Hepatocyte (in vitro differentiated cells): ENCODE results near the gene CALR. TPM values are rescaled to one million over a fixed set of nuclear protein-coding genes. Genes with fewer than 3 reads are reported as not detected.
"Not testable (repeated sequence)": the region's sequence is repeated elsewhere in the genome, so short reads cannot be mapped to it uniquely, and the experiment has no call there.

Experiments
- DNase-seq: peaks from one replicate; pipeline ENCODE4 v3.0.0-alpha.2; 2016; ENCODE audit warnings: low spot score
- H2AFZ ChIP-seq: fragments of 200-600 bp; sonication (generic); 2 replicates; pipeline ENCODE4 v1.6.0; 2016; ENCODE audit warnings: antibody characterized with exemption, mild to moderate bottlenecking
- H3K27ac ChIP-seq: fragments of 200-600 bp; sonication (generic); 2 replicates; pipeline ENCODE4 v1.5.1; 2016; ENCODE audit warnings: mild to moderate bottlenecking
- H3K27me3 ChIP-seq: fragments of 200-600 bp; sonication (generic); 2 replicates; pipeline ENCODE4 v1.6.1; 2016
- H3K36me3 ChIP-seq: fragments of 200-600 bp; sonication (generic); replicated peaks from 2 replicates; pipeline ENCODE4 v1.5.1; 2016; ENCODE audit warnings: low read depth; ENCODE audit not compliant: insufficient read depth
- H3K4me1 ChIP-seq: fragments of 200-600 bp; sonication (generic); 2 replicates; pipeline ENCODE4 v1.5.1; 2016; ENCODE audit warnings: mild to moderate bottlenecking, moderate library complexity; ENCODE audit not compliant: insufficient read depth
- H3K4me2 ChIP-seq: fragments of 200-600 bp; sonication (generic); 2 replicates; pipeline ENCODE4 v1.6.0; 2016
- H3K4me3 ChIP-seq: fragments of 200-600 bp; sonication (generic); 2 replicates; pipeline ENCODE4 v1.5.1; 2016; ENCODE audit warnings: mild to moderate bottlenecking
- H3K79me2 ChIP-seq: fragments of 200-600 bp; sonication (generic); 2 replicates; pipeline ENCODE4 v1.6.0; 2017; ENCODE audit warnings: mild to moderate bottlenecking
- H3K9me2 ChIP-seq: fragments of 200-600 bp; sonication (generic); replicated peaks from 2 replicates; pipeline ENCODE4 v1.6.0; 2017; ENCODE audit warnings: mild to moderate bottlenecking; ENCODE audit not compliant: insufficient read depth
- H3K9me3 ChIP-seq: fragments of 200-600 bp; sonication (generic); 2 replicates; pipeline ENCODE4 v1.5.1; 2016; ENCODE audit warnings: low read depth, mild to moderate bottlenecking
- H4K20me1 ChIP-seq: fragments of 200-600 bp; sonication (generic); 2 replicates; pipeline ENCODE4 v1.6.0; 2016; ENCODE audit warnings: mild to moderate bottlenecking; ENCODE audit not compliant: insufficient read depth, poor library complexity, severe bottlenecking
- EZH2 ChIP-seq: fragments of 200-600 bp; sonication (generic); IDR thresholded peaks from 2 replicates; pipeline ENCODE4 v1.6.1; 2016; ENCODE audit warnings: antibody characterized with exemption, mild to moderate bottlenecking, borderline replicate concordance
- EZH2phosphoT487 ChIP-seq: fragments of 200-600 bp; sonication (generic); IDR thresholded peaks from one replicate; pipeline ENCODE4 v1.6.1; 2018; ENCODE audit warnings: antibody characterized with exemption, mild to moderate bottlenecking, low read depth, moderate library complexity; ENCODE audit not compliant: unreplicated experiment, severe bottlenecking
- WGBS: methylation state at CpG from one replicate; pipeline ENCODE4 v1.1.6; 2016; ENCODE audit warnings: low lambda C conversion rate; ENCODE audit errors: missing lambda C conversion rate; 5-methylcytosine and 5-hydroxymethylcytosine counted together
- polyA plus RNA-seq: library from polyadenylated mRNA; unstranded; fragments of >200 nt; fragmentation: Nextera tagmentation; extraction: Ambion mirVana; gene quantifications from 2 replicates; pipeline ENCODE4 v1.2.1, GENCODE V29; 2016
- total RNA-seq: library from RNA; depleted of rRNA; stranded (reverse); fragments of >200 nt; gene quantifications from 2 replicates; pipeline ENCODE4 v1.2.3, GENCODE V29; 2014
- TF ChIP-seq, protein P1 (sequence below): fragments of 200-600 bp; sonication (generic); IDR thresholded peaks from 2 replicates; pipeline ENCODE4 v1.5.1; 2016; ENCODE audit warnings: antibody characterized with exemption, mild to moderate bottlenecking; ENCODE audit not compliant: poor library complexity

The CALR gene
- total and polyA plus RNA-seq, 2 experiments from 2014 or later = 915 to 1,414 TPM

DNA sequence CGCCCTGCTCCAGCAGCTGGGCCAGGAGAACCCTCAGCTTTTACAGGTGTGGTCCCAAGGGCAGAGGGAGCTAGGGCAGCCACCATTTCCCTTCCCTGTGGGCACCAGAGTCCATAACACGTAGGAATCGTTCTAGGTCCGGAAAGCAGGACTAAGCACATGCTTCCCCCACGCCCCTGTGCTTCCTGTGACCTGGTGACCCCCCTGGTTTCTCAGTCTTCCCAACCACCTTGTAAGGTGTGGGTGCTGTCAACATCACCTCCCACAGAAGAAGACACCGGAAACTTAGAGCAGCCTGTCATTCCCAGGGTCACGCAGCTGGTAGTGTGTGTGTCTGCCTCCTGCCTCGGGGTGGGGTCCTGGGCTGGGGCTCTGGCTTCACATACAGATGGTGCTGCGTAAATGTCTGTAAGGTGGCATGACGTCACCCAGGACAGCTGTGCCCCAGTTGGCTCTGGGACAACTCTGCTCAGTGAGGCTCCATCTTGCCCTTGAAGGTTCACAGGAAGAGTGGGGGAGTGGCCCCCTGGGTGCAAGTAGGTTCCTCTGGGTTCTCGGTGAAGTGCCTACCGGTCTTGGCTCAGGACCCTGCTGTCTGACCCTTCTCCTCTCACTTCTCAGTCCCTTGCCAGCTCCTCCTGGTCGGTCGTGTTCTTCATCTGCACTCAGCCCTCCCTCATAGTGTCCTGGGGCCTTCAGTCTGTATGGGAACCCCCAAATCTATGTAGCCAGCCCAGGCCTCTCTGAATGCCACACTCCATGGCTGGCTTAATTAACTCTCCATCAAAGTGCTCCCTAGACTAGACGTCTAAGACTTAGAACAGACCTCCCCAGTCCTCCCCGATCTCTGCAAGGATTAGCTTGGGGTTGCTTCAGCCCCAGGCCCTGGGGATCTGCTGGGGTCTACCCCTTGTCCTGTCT, 11.2 kb downstream of the CALR start:
- Histone ChIP-seq H3K36me3 (no peaks in the 10 kb centered on the region), H3K27me3 (no peaks in the 10 kb centered on the region), H3K9me3 (no peaks in the 10 kb centered on the region), H3K4me1 (peaks cover 23% of the 10 kb centered on the region), H3K4me3 (no peak overlapping the region), H4K20me1 (peaks cover under 1% of the 10 kb centered on the region), H3K4me2 (no peak overlapping the region), H3K79me2 (peaks cover 36% of the 10 kb centered on the region), H3K9me2 (no peaks in the 10 kb centered on the region), H3K27ac (no peak overlapping the region), H2AFZ (no peak overlapping the region)
- no peak for DNase-seq
- 94% methylated on average over 16 of the region's 16 CpGs for WGBS
- TF ChIP-seq EZH2 = no peak
- TF ChIP-seq, protein P1, sequence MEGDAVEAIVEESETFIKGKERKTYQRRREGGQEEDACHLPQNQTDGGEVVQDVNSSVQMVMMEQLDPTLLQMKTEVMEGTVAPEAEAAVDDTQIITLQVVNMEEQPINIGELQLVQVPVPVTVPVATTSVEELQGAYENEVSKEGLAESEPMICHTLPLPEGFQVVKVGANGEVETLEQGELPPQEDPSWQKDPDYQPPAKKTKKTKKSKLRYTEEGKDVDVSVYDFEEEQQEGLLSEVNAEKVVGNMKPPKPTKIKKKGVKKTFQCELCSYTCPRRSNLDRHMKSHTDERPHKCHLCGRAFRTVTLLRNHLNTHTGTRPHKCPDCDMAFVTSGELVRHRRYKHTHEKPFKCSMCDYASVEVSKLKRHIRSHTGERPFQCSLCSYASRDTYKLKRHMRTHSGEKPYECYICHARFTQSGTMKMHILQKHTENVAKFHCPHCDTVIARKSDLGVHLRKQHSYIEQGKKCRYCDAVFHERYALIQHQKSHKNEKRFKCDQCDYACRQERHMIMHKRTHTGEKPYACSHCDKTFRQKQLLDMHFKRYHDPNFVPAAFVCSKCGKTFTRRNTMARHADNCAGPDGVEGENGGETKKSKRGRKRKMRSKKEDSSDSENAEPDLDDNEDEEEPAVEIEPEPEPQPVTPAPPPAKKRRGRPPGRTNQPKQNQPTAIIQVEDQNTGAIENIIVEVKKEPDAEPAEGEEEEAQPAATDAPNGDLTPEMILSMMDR = no peak
- no peak for TF ChIP-seq EZH2phosphoT487

- H4K20me1 ChIP-seq, H3K27me3 ChIP-seq, H3K9me2 ChIP-seq, H3K9me3 ChIP-seq, H2AFZ ChIP-seq, H3K4me2 ChIP-seq, H3K4me3 ChIP-seq, H3K36me3 ChIP-seq, DNase-seq: not testable (repeated sequence)
- H3K4me1 ChIP-seq = peaks cover 33% of the 10 kb centered on the region
- 95% methylated on average over 6 of the region's 6 CpGs for WGBS
- H3K27ac ChIP-seq = peak overlapping the region; percentile 73
- peaks cover 51% of the 10 kb centered on the region for H3K79me2 ChIP-seq
These were observed 13.6 kb downstream of the CALR start for GRCh38 chr19:12952050-12952449.

DNA sequence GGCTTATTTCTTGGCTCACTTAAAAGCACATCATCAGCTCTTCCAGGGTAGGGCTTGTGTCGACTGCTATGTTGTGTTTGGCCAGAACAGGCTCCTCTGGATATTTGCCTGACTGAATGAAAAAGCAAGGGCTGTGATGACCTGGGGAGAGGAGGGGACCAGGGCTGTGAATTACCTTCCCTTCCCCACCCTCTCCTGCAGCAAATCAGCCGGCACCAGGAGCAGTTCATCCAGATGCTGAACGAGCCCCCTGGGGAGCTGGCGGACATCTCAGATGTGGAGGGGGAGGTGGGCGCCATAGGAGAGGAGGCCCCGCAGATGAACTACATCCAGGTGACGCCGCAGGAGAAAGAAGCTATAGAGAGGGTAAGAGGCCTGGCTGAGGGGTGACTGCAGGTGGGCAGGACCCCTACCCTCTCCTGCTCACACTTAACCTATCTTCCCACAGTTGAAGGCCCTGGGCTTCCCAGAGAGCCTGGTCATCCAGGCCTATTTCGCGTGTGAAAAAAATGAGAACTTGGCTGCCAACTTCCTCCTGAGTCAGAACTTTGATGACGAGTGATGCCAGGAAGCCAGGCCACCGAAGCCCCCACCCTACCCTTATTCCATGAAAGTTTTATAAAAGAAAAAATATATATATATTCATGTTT, 14.2 kb downstream of the CALR start:
- H4K20me1 ChIP-seq = peaks cover 2% of the 10 kb centered on the region
- H3K4me1 ChIP-seq = peaks cover 28% of the 10 kb centered on the region
- no peak overlapping the region for H3K4me3 ChIP-seq
- no peaks in the 10 kb centered on the region for H3K9me3 ChIP-seq
- H3K27ac ChIP-seq = peak overlapping the region; percentile 73
- H3K79me2 ChIP-seq = peaks cover 49% of the 10 kb centered on the region
- WGBS = 88% methylated on average over 12 of the region's 12 CpGs
- H3K27me3 ChIP-seq = no peaks in the 10 kb centered on the region
- H3K4me2 ChIP-seq = no peak overlapping the region
- H2AFZ ChIP-seq = no peak overlapping the region
- DNase-seq = no peak
- H3K9me2 ChIP-seq = no peaks in the 10 kb centered on the region
- no peaks in the 10 kb centered on the region for H3K36me3 ChIP-seq
- TF ChIP-seq EZH2phosphoT487 = no peak
- TF ChIP-seq, protein P1 = no peak
- no peak for TF ChIP-seq EZH2

DNA sequence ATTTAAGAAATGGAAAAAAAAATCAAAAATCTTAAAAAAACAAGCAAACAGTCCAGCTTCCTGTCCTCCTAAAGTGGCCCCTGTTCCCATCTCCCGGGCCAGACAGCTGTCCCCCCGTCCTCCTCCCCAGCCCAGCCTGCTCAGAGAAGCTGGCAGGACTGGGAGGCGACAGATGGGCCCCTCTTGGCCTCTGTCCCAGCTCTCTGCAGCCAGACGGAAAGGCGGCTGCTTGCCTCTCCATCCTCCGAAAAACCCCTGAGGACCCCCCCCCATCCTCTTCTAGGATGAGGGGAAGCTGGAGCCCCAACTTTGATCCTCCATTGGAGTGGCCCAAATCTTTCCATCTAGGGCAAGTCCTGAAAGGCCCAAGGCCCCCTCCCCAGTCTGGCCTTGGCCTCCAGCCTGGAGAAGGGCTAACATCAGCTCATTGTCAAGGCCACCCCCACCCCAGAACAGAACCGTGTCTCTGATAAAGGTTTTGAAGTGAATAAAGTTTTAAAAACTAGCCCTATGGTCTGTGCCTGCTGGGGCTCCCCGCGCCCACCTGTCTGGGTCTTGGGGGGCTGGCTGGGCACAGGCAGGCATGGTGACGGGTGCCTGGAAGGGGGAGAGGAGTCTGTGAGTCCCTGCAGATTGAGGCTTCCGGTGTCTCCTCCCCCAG, 14.9 kb downstream of the CALR start:
- H3K4me2 ChIP-seq = peak overlapping the region; percentile 5
- no peak for DNase-seq
- H3K79me2 ChIP-seq = peaks cover 45% of the 10 kb centered on the region

More for the DNA sequence above, 14.9 kb downstream of the CALR start:
- Histone ChIP-seq H3K27me3 (no peaks in the 10 kb centered on the region), H3K9me2 (no peaks in the 10 kb centered on the region), H3K4me1 (peaks cover 28% of the 10 kb centered on the region), H4K20me1 (peaks cover 2% of the 10 kb centered on the region), H2AFZ (no peak overlapping the region), H3K9me3 (no peaks in the 10 kb centered on the region), H3K4me3 (no peak overlapping the region), H3K27ac (peak overlapping the region; percentile 73), H3K36me3 (no peaks in the 10 kb centered on the region)
- no peak for TF ChIP-seq EZH2phosphoT487
- no peak for TF ChIP-seq EZH2
- TF ChIP-seq, protein P1 = no peak
- 75% methylated on average over 11 of the region's 11 CpGs for WGBS
